ENCODE data around the gene NEDD8.

Gene NEDD8

GRCh38 chr14:24271834-24272263 lies 39.7 kb upstream of the NEDD8 start:
- H3K4me3 ChIP-seq (ENCODE audit: low read depth, low read length) = peak overlapping the region; percentile 93
- no peak for TF ChIP-seq CTCF (IDR thresholded peaks at IDR 0.05; ENCODE audit: low read depth, low read length, missing control alignments)
- no peak overlapping the region for H3K27ac ChIP-seq
- H3K27me3 ChIP-seq (replicated peaks) = no peaks in the 10 kb centered on the region
- in situ Hi-C loops (cut with HindIII; ENCODE audit: low pct_ligation_motif_present, low sequenced_read_pairs) = no loop called here
- DNase-seq = no peak
- H3K36me3 ChIP-seq (replicated peaks) = peaks cover 8% of the 10 kb centered on the region

- Histone ChIP-seq H3K27me3 (replicated peaks) (no peaks in the 10 kb centered on the region), H3K27ac (peak within 1 kb of the TSS; percentile 95), H3K36me3 (replicated peaks) (peaks cover 8% of the 10 kb centered on the region), H3K4me3 (ENCODE audit: low read depth, low read length) (peak within 1 kb of the TSS; percentile 93)
- TF ChIP-seq CTCF (IDR thresholded peaks at IDR 0.05; ENCODE audit: low read depth, low read length, missing control alignments) = peak; percentile 73
- peak; percentile 63 for DNase-seq
- in situ Hi-C loops (cut with HindIII; ENCODE audit: low pct_ligation_motif_present, low sequenced_read_pairs) = no loop called here
Measured at GRCh38 chr14:24271134-24271833, 39.1 kb upstream of the NEDD8 start, which contains the start of gene RABGGTA. TSS of gene RABGGTA (minus strand) at chr14:24271597. CDS start at chr14:24271115, 482 bp downstream.

- peak overlapping the region; percentile 93 for H3K4me3 ChIP-seq (ENCODE audit: low read depth, low read length)
- H3K36me3 ChIP-seq (replicated peaks) = peaks cover 10% of the 10 kb centered on the region
- in situ Hi-C loops (cut with HindIII; ENCODE audit: low pct_ligation_motif_present, low sequenced_read_pairs) = no loop called here
- no peaks in the 10 kb centered on the region for H3K27me3 ChIP-seq (replicated peaks)
- H3K27ac ChIP-seq = peak overlapping the region; percentile 95
- no peak for DNase-seq
- TF ChIP-seq CTCF (IDR thresholded peaks at IDR 0.05; ENCODE audit: low read depth, low read length, missing control alignments) = no peak
Measured at GRCh38 chr14:24270537-24271133, 38.5 kb upstream of the NEDD8 start.

- Histone ChIP-seq H3K4me3 (ENCODE audit: low read depth, low read length) (no peak overlapping the region), H3K27ac (no peak overlapping the region), H3K27me3 (replicated peaks) (no peaks in the 10 kb centered on the region), H3K36me3 (replicated peaks) (peaks cover 12% of the 10 kb centered on the region)
- in situ Hi-C loops (cut with HindIII; ENCODE audit: low pct_ligation_motif_present, low sequenced_read_pairs) = no loop called here
- no peak for DNase-seq
- TF ChIP-seq CTCF (IDR thresholded peaks at IDR 0.05; ENCODE audit: low read depth, low read length, missing control alignments) = no peak
Measured at GRCh38 chr14:24269910-24270536, 37.9 kb upstream of the NEDD8 start.

- no peak for TF ChIP-seq CTCF (IDR thresholded peaks at IDR 0.05; ENCODE audit: low read depth, low read length, missing control alignments)
- no peak overlapping the region for H3K4me3 ChIP-seq (ENCODE audit: low read depth, low read length)
- no peak overlapping the region for H3K27ac ChIP-seq
- no peak for DNase-seq
- in situ Hi-C loops (cut with HindIII; ENCODE audit: low pct_ligation_motif_present, low sequenced_read_pairs) = no loop called here
- H3K36me3 ChIP-seq (replicated peaks) = peaks cover 12% of the 10 kb centered on the region
- no peaks in the 10 kb centered on the region for H3K27me3 ChIP-seq (replicated peaks)
Measured at GRCh38 chr14:24269368-24269767, 37.2 kb upstream of the NEDD8 start.

Data from brain microvascular endothelial cell (primary cell).